MM.1S (cell line): ENCODE results near the gene DGAT2.

Source experiments
- CTCF ChIP-seq: fragments of 300-600 bp; sonication (generic); IDR thresholded peaks from 2 replicates; pipeline ENCODE4 v1.5.1; 2016; ENCODE audit warnings: antibody characterized with exemption, low read length, mixed read lengths
- EZH2phosphoT487 ChIP-seq: fragments of 300-600 bp; sonication (generic); IDR thresholded peaks from 2 replicates; pipeline ENCODE4 v1.6.1; 2018; ENCODE audit warnings: antibody characterized with exemption, low read length

- TF ChIP-seq CTCF: no peak
- TF ChIP-seq EZH2phosphoT487: no peak
Measured at GRCh38 chr11:75845324-75845723, 76.7 kb downstream of the DGAT2 start.
